Measurements from ENCODE around the gene SBNO1.
"Not testable (repeated sequence)": the region's sequence is repeated elsewhere in the genome, so short reads cannot be mapped to it uniquely, and the experiment has no call there.

Gene SBNO1

GRCh38 chr12:123329799-123330198 is 34.8 kb downstream of the SBNO1 start:
- no peaks in the 10 kb centered on the region for H3K27me3 ChIP-seq (ENCODE audit: control insufficient read depth, insufficient read depth, low read length)
- H3K36me3 ChIP-seq (ENCODE audit: control insufficient read depth, insufficient read depth, low read length) = peaks cover 45% of the 10 kb centered on the region
- no peaks in the 10 kb centered on the region for H3K9me3 ChIP-seq (ENCODE audit: control insufficient read depth, insufficient read depth, low read length)
- H3K4me1 ChIP-seq (ENCODE audit: control insufficient read depth, insufficient read depth, low read length) = no peaks in the 10 kb centered on the region
- H3K9ac ChIP-seq (ENCODE audit: low read depth, low read length) = no peak overlapping the region
- H3K4me3 ChIP-seq (ENCODE audit: low read depth, low read length) = no peak overlapping the region

GRCh38 chr12:123319826-123320225 is 44.8 kb downstream of the SBNO1 start:
- no peaks in the 10 kb centered on the region for H3K9me3 ChIP-seq (ENCODE audit: control insufficient read depth, insufficient read depth, low read length)
- H3K4me3 ChIP-seq (ENCODE audit: low read depth, low read length) = no peak overlapping the region
- H3K27me3 ChIP-seq (ENCODE audit: control insufficient read depth, insufficient read depth, low read length) = no peaks in the 10 kb centered on the region
- no peaks in the 10 kb centered on the region for H3K4me1 ChIP-seq (ENCODE audit: control insufficient read depth, insufficient read depth, low read length)
- H3K36me3 ChIP-seq (ENCODE audit: control insufficient read depth, insufficient read depth, low read length) = peaks cover 77% of the 10 kb centered on the region
- H3K9ac ChIP-seq (ENCODE audit: low read depth, low read length) = no peak overlapping the region

- H3K4me3 ChIP-seq (ENCODE audit: low read depth, low read length) = no peak overlapping the region
- no peaks in the 10 kb centered on the region for H3K27me3 ChIP-seq (ENCODE audit: control insufficient read depth, insufficient read depth, low read length)
- peaks cover 71% of the 10 kb centered on the region for H3K36me3 ChIP-seq (ENCODE audit: control insufficient read depth, insufficient read depth, low read length)
- H3K9ac ChIP-seq (ENCODE audit: low read depth, low read length) = no peak overlapping the region
- no peaks in the 10 kb centered on the region for H3K4me1 ChIP-seq (ENCODE audit: control insufficient read depth, insufficient read depth, low read length)
- H3K9me3 ChIP-seq (ENCODE audit: control insufficient read depth, insufficient read depth, low read length) = no peaks in the 10 kb centered on the region
These were observed 45.4 kb downstream of the SBNO1 start for GRCh38 chr12:123319273-123319672.

- H3K36me3 ChIP-seq (ENCODE audit: control insufficient read depth, insufficient read depth, low read length) = peaks cover 33% of the 10 kb centered on the region
- H3K9me3 ChIP-seq (ENCODE audit: control insufficient read depth, insufficient read depth, low read length); H3K4me3 ChIP-seq (ENCODE audit: low read depth, low read length); H3K9ac ChIP-seq (ENCODE audit: low read depth, low read length); H3K4me1 ChIP-seq (ENCODE audit: control insufficient read depth, insufficient read depth, low read length); H3K27me3 ChIP-seq (ENCODE audit: control insufficient read depth, insufficient read depth, low read length): not testable (repeated sequence)
These were observed 51.6 kb downstream of the SBNO1 start for GRCh38 chr12:123313046-123313445.

GRCh38 chr12:123306200-123306599 is 58.4 kb downstream of the SBNO1 start:
- peaks cover 25% of the 10 kb centered on the region for H3K36me3 ChIP-seq (ENCODE audit: control insufficient read depth, insufficient read depth, low read length)
- no peak overlapping the region for H3K4me3 ChIP-seq (ENCODE audit: low read depth, low read length)
- H3K27me3 ChIP-seq (ENCODE audit: control insufficient read depth, insufficient read depth, low read length) = no peaks in the 10 kb centered on the region
- H3K4me1 ChIP-seq (ENCODE audit: control insufficient read depth, insufficient read depth, low read length) = no peaks in the 10 kb centered on the region
- no peaks in the 10 kb centered on the region for H3K9me3 ChIP-seq (ENCODE audit: control insufficient read depth, insufficient read depth, low read length)
- H3K9ac ChIP-seq (ENCODE audit: low read depth, low read length) = no peak overlapping the region

GRCh38 chr12:123305136-123305535 is 59.5 kb downstream of the SBNO1 start:
- H3K9ac ChIP-seq (ENCODE audit: low read depth, low read length) = no peak overlapping the region
- H3K27me3 ChIP-seq (ENCODE audit: control insufficient read depth, insufficient read depth, low read length) = no peaks in the 10 kb centered on the region
- H3K4me3 ChIP-seq (ENCODE audit: low read depth, low read length) = no peak overlapping the region
- H3K9me3 ChIP-seq (ENCODE audit: control insufficient read depth, insufficient read depth, low read length) = no peaks in the 10 kb centered on the region
- H3K4me1 ChIP-seq (ENCODE audit: control insufficient read depth, insufficient read depth, low read length) = no peaks in the 10 kb centered on the region
- H3K36me3 ChIP-seq (ENCODE audit: control insufficient read depth, insufficient read depth, low read length) = peaks cover 24% of the 10 kb centered on the region

GRCh38 chr12:123293178-123293760 is 71.4 kb downstream of the SBNO1 start:
- Histone ChIP-seq H3K4me3 (ENCODE audit: low read depth, low read length) (no peak overlapping the region), H3K4me1 (ENCODE audit: control insufficient read depth, insufficient read depth, low read length) (no peaks in the 10 kb centered on the region), H3K9ac (ENCODE audit: low read depth, low read length) (no peak overlapping the region), H3K27me3 (ENCODE audit: control insufficient read depth, insufficient read depth, low read length) (no peaks in the 10 kb centered on the region), H3K36me3 (ENCODE audit: control insufficient read depth, insufficient read depth, low read length) (peaks cover 31% of the 10 kb centered on the region), H3K9me3 (ENCODE audit: control insufficient read depth, insufficient read depth, low read length) (no peaks in the 10 kb centered on the region)

GRCh38 chr12:123289911-123290310 is 74.7 kb downstream of the SBNO1 start:
- Histone ChIP-seq H3K4me3 (ENCODE audit: low read depth, low read length) (no peak overlapping the region), H3K36me3 (ENCODE audit: control insufficient read depth, insufficient read depth, low read length) (peaks cover 12% of the 10 kb centered on the region), H3K9ac (ENCODE audit: low read depth, low read length) (no peak overlapping the region), H3K27me3 (ENCODE audit: control insufficient read depth, insufficient read depth, low read length) (no peaks in the 10 kb centered on the region), H3K9me3 (ENCODE audit: control insufficient read depth, insufficient read depth, low read length) (no peaks in the 10 kb centered on the region), H3K4me1 (ENCODE audit: control insufficient read depth, insufficient read depth, low read length) (peaks cover 5% of the 10 kb centered on the region)

GRCh38 chr12:123288751-123289346 is 75.8 kb downstream of the SBNO1 start:
- H3K4me3 ChIP-seq (ENCODE audit: low read depth, low read length) = no peak overlapping the region
- H3K9me3 ChIP-seq (ENCODE audit: control insufficient read depth, insufficient read depth, low read length) = no peaks in the 10 kb centered on the region
- H3K9ac ChIP-seq (ENCODE audit: low read depth, low read length) = no peak overlapping the region
- no peaks in the 10 kb centered on the region for H3K27me3 ChIP-seq (ENCODE audit: control insufficient read depth, insufficient read depth, low read length)
- peaks cover 5% of the 10 kb centered on the region for H3K4me1 ChIP-seq (ENCODE audit: control insufficient read depth, insufficient read depth, low read length)
- H3K36me3 ChIP-seq (ENCODE audit: control insufficient read depth, insufficient read depth, low read length) = peaks cover 9% of the 10 kb centered on the region

GRCh38 chr12:123286652-123287373 is 77.8 kb downstream of the SBNO1 start:
- peak overlapping the region; percentile 28 for H3K9ac ChIP-seq (ENCODE audit: low read depth, low read length)
- no peaks in the 10 kb centered on the region for H3K36me3 ChIP-seq (ENCODE audit: control insufficient read depth, insufficient read depth, low read length)
- H3K4me1 ChIP-seq (ENCODE audit: control insufficient read depth, insufficient read depth, low read length) = peaks cover 5% of the 10 kb centered on the region
- no peaks in the 10 kb centered on the region for H3K9me3 ChIP-seq (ENCODE audit: control insufficient read depth, insufficient read depth, low read length)
- H3K27me3 ChIP-seq (ENCODE audit: control insufficient read depth, insufficient read depth, low read length) = no peaks in the 10 kb centered on the region
- no peak overlapping the region for H3K4me3 ChIP-seq (ENCODE audit: low read depth, low read length)

- Histone ChIP-seq H3K9ac (ENCODE audit: low read depth, low read length) (no peak overlapping the region), H3K36me3 (ENCODE audit: control insufficient read depth, insufficient read depth, low read length) (no peaks in the 10 kb centered on the region), H3K4me3 (ENCODE audit: low read depth, low read length) (no peak overlapping the region), H3K27me3 (ENCODE audit: control insufficient read depth, insufficient read depth, low read length) (no peaks in the 10 kb centered on the region), H3K4me1 (ENCODE audit: control insufficient read depth, insufficient read depth, low read length) (peaks cover 5% of the 10 kb centered on the region), H3K9me3 (ENCODE audit: control insufficient read depth, insufficient read depth, low read length) (no peaks in the 10 kb centered on the region)
These were observed 80.0 kb downstream of the SBNO1 start for GRCh38 chr12:123284669-123285068.

- no peaks in the 10 kb centered on the region for H3K9me3 ChIP-seq (ENCODE audit: control insufficient read depth, insufficient read depth, low read length)
- H3K9ac ChIP-seq (ENCODE audit: low read depth, low read length) = no peak overlapping the region
- H3K27me3 ChIP-seq (ENCODE audit: control insufficient read depth, insufficient read depth, low read length) = no peaks in the 10 kb centered on the region
These were observed 81.2 kb downstream of the SBNO1 start for GRCh38 chr12:123283461-123283860.

More at GRCh38 chr12:123283461-123283860, 81.2 kb downstream of the SBNO1 start:
- Histone ChIP-seq H3K36me3 (ENCODE audit: control insufficient read depth, insufficient read depth, low read length) (no peaks in the 10 kb centered on the region), H3K4me1 (ENCODE audit: control insufficient read depth, insufficient read depth, low read length) (peaks cover 5% of the 10 kb centered on the region), H3K4me3 (ENCODE audit: low read depth, low read length) (no peak overlapping the region)
